NT2/D1 (cell line): ENCODE measurements around the gene CBLB.

Experiments
- DNase-seq: peaks from one replicate; pipeline ENCODE4 v3.0.0-alpha.2; 2011; ENCODE audit warnings: low read depth, low spot score
- H3K27me3 ChIP-seq: 2 replicates; pipeline ENCODE4 v1.6.0; 2011; ENCODE audit warnings: mild to moderate bottlenecking; ENCODE audit not compliant: insufficient read length, insufficient read depth
- H3K36me3 ChIP-seq: 2 replicates; pipeline ENCODE4 v1.6.1; 2011; ENCODE audit warnings: mild to moderate bottlenecking, low read length, mixed read lengths; ENCODE audit not compliant: insufficient read depth, insufficient read length
- H3K4me1 ChIP-seq: 2 replicates; pipeline ENCODE4 v1.5.1; 2011; ENCODE audit not compliant: insufficient read depth, insufficient read length
- H3K4me3 ChIP-seq: 2 replicates; pipeline ENCODE4 v1.5.1; 2011; ENCODE audit warnings: low read depth; ENCODE audit not compliant: insufficient read length
- H3K9ac ChIP-seq: 2 replicates; pipeline ENCODE4 v1.6.0; 2011; ENCODE audit warnings: low read depth; ENCODE audit not compliant: insufficient read length
- H3K9me3 ChIP-seq: 2 replicates; pipeline ENCODE4 v1.5.1; 2011; ENCODE audit warnings: mild to moderate bottlenecking, low read length; ENCODE audit not compliant: insufficient read depth
- SUZ12 ChIP-seq: IDR thresholded peaks from 2 replicates; pipeline ENCODE4 v1.6.1; 2011; ENCODE audit not compliant: insufficient read length, insufficient read depth; ENCODE audit errors: extremely low read depth
- YY1 ChIP-seq: IDR thresholded peaks from 2 replicates; pipeline ENCODE4 v1.6.1; 2011; ENCODE audit not compliant: insufficient read length, insufficient read depth
- ZNF274 ChIP-seq: IDR thresholded peaks from 2 replicates; pipeline ENCODE4 v1.6.1; 2011; ENCODE audit warnings: mild to moderate bottlenecking, low read depth, low read length

The CBLB gene

GRCh38 chr3:105869861-105870755 lies 1.3 kb upstream of the CBLB start:
- no peak for TF ChIP-seq YY1
- TF ChIP-seq SUZ12 = no peak
- no peak for TF ChIP-seq ZNF274
- Histone ChIP-seq H3K27me3 (peaks cover 6% of the 10 kb centered on the region), H3K9me3 (no peaks in the 10 kb centered on the region), H3K4me1 (no peaks in the 10 kb centered on the region), H3K36me3 (peaks cover 8% of the 10 kb centered on the region), H3K4me3 (peak overlapping the region; percentile 91), H3K9ac (peak overlapping the region; percentile 73)
- DNase-seq = no peak

GRCh38 chr3:105869531-105869833 lies 670 bp upstream of the CBLB start:
- H3K4me3 ChIP-seq = peak overlapping the region; percentile 91

GRCh38 chr3:105868431-105868741 lies 426 bp downstream of the CBLB start:
- peaks cover 6% of the 10 kb centered on the region for H3K27me3 ChIP-seq
- H3K4me1 ChIP-seq = no peaks in the 10 kb centered on the region
- no peaks in the 10 kb centered on the region for H3K9me3 ChIP-seq
- H3K4me3 ChIP-seq = peak overlapping the region; percentile 91
- TF ChIP-seq ZNF274 (no peak), YY1 (no peak), SUZ12 (no peak)
- peaks cover 11% of the 10 kb centered on the region for H3K36me3 ChIP-seq
- peak overlapping the region; percentile 89 for H3K9ac ChIP-seq
- no peak for DNase-seq

More at GRCh38 chr3:105869531-105869833, 670 bp upstream of the CBLB start:
- Histone ChIP-seq H3K9me3 (no peaks in the 10 kb centered on the region), H3K9ac (peak overlapping the region; percentile 73), H3K27me3 (peaks cover 6% of the 10 kb centered on the region), H3K4me1 (no peaks in the 10 kb centered on the region), H3K36me3 (peaks cover 8% of the 10 kb centered on the region)
- no peak for TF ChIP-seq YY1
- TF ChIP-seq SUZ12 = no peak
- TF ChIP-seq ZNF274 = no peak
- DNase-seq = no peak

- H3K4me1 ChIP-seq = no peaks in the 10 kb centered on the region
- H3K9ac ChIP-seq = peak overlapping the region; percentile 89
- TF ChIP-seq YY1 (no peak), SUZ12 (no peak), ZNF274 (no peak)
- no peaks in the 10 kb centered on the region for H3K9me3 ChIP-seq
- H3K27me3 ChIP-seq = peaks cover 6% of the 10 kb centered on the region
- H3K36me3 ChIP-seq = peaks cover 11% of the 10 kb centered on the region
- no peak for DNase-seq
- peak overlapping the region; percentile 91 for H3K4me3 ChIP-seq
Observed at GRCh38 chr3:105867712-105868430, 941 bp downstream of the CBLB start.

- peaks cover 6% of the 10 kb centered on the region for H3K27me3 ChIP-seq
- H3K4me3 ChIP-seq = no peak overlapping the region
- TF ChIP-seq YY1 (no peak), SUZ12 (no peak), ZNF274 (no peak)
- no peaks in the 10 kb centered on the region for H3K4me1 ChIP-seq
- DNase-seq = no peak
- H3K9ac ChIP-seq = no peak overlapping the region
- H3K36me3 ChIP-seq = peaks cover 11% of the 10 kb centered on the region
- no peaks in the 10 kb centered on the region for H3K9me3 ChIP-seq
Observed at GRCh38 chr3:105866656-105867653, 1.9 kb downstream of the CBLB start.

GRCh38 chr3:105865867-105866350 lies 2.9 kb downstream of the CBLB start:
- no peaks in the 10 kb centered on the region for H3K9me3 ChIP-seq
- no peaks in the 10 kb centered on the region for H3K4me1 ChIP-seq
- peaks cover 6% of the 10 kb centered on the region for H3K27me3 ChIP-seq
- H3K9ac ChIP-seq = no peak overlapping the region
- no peak for DNase-seq
- H3K36me3 ChIP-seq = peaks cover 11% of the 10 kb centered on the region
- TF ChIP-seq SUZ12 (no peak), YY1 (no peak)
- H3K4me3 ChIP-seq = no peak overlapping the region
